GM10847 (cell line): ENCODE results near the gene PRPS1L1.

Experiments used
- POLR2A ChIP-seq: IDR thresholded peaks from 2 replicates; pipeline ENCODE4 v1.6.1; 2011; ENCODE audit not compliant: insufficient read length; ENCODE audit errors: extremely low read depth

PRPS1L1 gene

DNA sequence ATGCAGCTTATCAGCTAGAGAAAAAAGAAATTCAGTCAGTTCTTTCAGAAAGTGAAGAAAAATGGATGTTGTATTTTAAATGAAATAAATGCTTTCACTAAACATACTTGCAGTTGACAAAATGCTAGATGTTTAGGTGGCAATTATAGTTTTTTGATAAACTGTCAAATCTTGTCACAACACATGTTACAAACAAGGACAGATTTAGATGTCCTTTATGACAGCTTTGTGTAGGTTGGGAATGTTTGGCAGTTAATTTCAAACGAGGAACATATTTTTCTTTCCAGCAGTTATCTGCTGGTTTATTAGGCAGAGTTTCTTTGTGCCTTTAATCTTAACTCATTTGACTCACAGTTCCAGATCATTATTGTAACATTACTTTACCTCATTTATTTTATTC lies 3.1 kb upstream of the PRPS1L1 start:
- TF ChIP-seq POLR2A = no peak

DNA sequence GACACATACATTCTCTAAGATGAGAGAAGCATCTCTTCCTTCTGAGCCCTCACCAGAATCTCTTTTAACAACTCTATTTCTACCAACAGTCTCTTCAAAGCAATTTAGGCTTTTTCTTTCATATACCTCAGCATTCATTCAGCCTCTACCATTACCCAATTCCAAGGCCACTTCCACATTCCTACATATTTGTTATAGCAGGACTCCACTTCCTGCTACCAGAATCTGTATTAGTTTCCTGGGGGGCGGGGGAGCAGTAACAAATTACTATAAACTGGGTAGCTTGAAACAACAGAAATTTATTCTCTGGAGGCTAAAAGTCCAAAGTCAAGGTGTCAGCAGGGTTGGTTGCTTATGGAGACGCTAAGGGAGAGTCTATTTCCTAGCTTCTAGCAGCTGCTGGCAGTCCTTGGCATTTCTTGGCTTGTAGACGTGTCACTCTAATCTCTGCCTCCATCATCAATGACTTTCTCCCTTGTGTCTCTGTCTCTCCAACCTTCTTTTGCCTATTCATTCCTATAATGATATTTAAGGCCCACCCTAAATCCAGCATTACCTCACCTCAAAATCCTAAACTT lies 7.4 kb downstream of the PRPS1L1 start:
- TF ChIP-seq POLR2A = no peak

DNA sequence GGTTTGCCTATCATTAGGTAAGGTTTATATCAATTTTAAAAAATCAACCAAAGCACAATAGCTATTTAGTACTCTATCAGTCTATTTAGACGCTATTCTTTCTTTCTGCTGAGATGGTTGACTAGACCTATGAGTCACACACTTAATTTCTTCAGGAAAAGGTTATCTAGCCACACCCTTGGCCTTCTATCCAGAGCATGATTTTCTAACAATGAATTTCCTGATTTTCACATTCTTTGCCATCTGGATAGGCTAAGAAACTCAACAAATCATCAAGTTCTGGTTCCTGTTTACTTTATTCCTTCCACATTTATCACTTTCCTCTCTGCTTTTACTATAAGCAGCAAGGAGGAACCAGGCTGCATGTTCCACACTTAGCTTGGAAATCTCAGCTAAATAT lies 8.1 kb downstream of the PRPS1L1 start:
- no peak for TF ChIP-seq POLR2A

DNA sequence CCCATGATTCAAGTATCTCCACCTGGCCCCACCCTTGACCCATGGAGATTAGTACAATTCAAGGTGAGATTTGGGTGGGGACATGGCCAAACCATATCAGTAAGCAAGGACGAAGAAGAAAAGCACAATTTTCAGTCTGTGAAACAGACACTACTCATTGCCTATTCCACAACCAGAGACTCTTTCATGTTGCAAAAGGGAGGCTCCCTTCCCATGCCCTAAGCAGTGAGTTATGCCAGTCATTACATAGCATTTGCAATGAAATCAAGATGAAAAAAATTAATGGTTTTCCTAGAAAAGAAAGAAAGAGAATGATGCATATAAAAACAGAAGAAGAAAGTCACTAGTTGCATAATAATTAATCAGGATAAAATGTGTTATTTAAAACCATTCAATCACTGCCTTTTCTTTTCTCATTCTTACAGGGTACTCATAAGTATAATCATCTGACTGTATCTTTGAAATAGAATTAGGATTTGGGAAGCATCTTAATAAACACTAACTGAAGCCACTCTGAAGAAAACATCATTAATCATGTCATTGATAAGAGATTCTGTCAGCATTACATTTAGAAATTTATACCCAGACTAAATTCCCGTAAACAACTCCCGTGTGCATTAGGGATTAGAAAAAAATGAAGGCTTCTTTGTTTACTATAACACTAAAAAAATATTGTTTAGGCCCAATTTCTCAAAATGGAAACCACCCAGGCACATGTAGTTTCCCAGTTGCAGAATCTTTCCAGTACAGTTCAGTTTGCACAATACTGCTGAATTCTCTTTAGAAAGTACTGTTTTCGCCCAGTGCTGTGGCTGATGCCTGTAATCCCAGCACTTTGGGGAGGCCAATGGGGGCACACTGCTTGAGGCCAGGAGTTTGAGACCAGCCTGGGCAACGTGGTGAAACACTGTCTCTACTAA lies 9.1 kb downstream of the PRPS1L1 start:
- no peak for TF ChIP-seq POLR2A

DNA sequence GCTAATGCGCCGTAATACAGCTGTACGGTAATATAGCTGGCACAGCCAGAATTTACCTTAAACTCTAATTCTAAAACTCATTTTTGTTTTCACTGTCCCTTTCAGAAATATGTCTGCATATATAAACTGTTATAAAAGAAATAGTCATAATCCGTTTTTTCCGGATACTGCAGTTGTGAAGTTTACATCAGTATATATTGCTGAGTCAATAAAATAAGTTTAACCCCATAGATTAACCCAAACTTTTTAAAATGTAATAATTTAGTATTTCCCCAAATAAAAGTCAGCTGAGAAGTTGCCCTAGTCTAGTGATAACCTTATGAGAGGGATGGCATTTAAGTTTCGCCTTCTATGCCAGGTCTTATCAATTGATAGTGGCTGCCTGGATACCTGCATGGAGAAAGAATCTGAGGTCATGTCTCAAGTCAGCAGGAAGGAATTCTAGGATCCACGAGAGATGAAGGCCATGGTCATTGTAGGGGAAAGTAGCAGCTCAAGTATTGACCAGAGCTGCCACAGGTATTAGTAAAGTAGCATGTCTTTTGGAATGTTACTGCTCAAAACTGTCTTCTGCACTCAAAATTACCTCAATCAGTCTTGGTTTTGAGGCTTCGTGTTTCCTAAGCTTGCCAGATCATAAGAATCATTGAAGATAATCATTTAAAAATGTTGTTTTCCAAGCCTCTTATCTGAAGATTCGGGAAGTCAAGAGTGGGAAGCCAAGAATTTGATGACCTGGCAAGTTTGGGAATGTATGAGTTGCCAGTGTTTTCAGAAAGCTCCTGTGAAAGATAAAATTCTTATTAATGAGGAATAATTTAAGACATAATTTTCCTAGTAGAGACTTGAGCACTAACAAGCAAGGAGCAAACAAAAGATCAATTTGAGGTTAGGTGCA lies 10.8 kb downstream of the PRPS1L1 start:
- TF ChIP-seq POLR2A = no peak

DNA sequence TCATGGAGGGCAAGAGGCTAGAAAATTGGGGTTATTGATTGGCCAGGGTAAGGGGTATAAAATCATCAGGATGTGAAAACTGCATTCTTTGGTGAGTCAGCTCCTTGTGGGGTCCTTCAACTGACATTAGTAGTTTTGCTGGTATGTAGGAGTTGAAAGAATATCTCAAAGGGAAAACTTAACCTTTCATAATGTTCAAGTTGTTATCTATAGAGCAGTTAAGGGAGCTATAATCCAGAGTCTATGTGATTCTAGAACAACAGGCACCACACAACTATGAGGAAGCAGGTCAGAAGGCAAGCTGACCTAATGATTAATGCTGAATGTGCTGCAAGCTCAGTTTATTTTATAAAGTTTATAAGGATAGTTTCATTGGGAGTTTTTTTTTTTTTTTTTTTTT lies 13.7 kb downstream of the PRPS1L1 start:
- no peak for TF ChIP-seq POLR2A

DNA sequence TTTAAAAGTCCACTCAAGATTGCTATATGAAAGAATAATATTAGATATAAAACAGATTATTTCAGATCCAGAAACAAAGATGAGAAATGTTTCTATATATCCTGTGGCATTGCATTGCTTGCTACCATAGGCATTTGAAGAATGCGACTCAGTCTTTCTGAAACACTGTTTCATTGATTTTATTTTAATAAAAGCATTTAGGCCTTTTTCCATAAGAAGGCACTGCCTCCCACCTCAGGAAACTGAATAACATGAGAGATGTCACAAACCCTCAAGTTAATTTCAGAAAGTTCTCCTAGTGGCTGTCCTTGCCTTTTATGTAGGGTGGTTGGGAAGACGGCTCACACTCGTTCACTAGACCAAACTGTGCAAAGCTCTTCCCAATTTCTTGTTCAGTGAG lies 23.3 kb downstream of the PRPS1L1 start:
- TF ChIP-seq POLR2A = no peak

DNA sequence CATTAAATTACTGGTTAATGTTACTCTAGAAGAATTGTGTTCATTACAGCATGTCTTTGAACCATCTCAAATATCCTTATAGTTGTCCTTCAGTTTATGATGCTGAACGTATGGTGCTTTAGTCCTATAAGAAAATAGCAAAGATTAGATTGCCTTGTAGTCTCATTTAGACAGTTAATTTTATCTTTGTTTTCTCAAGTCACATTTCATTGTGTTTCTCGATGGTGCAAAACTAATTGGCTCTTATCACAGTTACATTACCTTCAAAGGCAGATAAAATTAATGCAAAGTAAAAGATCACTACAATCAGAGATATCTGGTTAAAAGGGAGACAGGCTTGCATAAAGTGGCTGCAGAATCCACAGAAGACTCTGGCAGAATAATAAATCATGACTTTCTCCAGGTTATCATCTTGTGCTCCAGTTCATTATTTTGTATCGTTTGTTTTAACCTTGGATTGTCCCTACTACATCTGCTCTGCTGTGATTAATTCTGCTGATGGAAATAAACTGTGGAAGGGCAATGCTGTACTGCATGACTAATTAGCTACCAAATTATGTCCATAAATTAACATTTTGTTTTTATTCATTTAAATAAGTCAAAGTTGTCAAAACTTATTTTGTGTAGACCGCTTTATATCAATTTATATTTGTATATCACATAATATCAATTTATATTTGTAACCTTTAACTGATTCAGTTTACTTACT lies 24.2 kb downstream of the PRPS1L1 start:
- TF ChIP-seq POLR2A = no peak

DNA sequence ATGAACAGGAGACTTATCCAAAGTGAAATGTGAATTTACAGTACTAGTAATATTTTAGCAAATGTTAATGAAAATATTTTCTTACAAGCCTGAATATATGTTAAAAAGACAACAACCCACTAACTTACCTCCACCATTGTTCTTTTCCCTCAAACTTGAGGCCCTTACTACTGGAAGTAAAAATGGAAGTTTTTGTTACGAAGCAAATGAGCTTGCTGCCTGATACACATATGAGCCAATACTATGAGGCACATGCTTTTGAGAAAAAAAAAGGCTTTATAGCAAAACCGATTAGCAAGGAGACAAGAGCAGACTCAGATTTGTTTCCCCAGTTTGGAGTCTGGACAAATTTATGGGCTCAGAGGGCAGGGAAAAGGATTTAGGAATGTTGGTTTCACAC lies 29.0 kb downstream of the PRPS1L1 start:
- TF ChIP-seq POLR2A = no peak

DNA sequence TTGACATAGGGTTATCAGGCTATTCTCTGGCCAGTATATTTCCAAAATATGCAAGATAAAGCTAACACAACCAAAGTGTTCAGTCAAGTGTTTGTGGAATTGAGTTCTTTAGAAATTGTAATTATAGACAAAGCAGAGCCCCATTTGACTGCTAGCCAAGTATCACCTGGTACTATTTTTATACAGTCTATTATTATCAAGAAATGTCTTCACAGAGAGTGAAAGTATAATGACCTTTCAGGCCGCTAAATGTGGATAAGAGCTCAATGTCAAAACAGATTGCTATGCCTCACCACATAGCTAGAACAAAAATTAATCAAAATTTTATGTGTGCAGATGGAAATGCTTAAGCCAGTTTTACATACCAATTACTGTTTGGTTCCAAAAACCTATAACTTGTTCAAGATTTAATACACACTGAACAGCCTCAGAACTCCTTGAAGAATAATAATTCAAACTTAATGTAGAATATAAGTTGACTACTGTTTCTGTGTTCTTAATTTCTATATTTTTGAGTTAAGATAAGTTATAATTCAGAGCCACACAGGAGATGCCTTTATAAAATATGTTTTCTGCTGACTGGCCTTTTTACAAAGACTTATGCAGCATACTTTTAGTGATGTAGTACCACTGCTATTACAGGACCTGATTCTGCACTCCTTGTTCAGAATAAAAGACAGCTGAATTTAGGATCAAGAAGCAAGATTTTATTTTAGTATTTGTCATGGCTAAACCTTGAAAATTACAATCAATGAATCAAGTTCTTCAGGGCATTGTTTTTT lies 31.0 kb downstream of the PRPS1L1 start:
- no peak for TF ChIP-seq POLR2A

DNA sequence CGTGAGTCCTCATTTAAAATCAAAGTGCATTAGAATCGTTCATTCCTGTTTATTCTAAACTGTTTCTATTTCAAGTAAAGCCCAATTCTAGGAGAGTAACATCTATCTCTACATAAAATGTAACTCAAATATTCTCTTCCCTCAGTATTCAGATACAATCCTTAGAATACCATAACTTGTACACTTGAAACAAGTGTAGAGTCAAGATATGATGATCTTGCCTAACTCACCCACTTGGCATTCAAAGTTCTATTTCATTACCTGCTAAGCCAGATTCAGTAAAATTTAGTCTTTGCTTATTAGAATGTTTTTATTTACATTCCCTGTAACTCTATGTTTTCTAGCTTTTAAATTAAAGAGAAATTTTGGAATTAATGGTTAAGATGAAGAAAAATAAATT lies 31.6 kb downstream of the PRPS1L1 start:
- no peak for TF ChIP-seq POLR2A

DNA sequence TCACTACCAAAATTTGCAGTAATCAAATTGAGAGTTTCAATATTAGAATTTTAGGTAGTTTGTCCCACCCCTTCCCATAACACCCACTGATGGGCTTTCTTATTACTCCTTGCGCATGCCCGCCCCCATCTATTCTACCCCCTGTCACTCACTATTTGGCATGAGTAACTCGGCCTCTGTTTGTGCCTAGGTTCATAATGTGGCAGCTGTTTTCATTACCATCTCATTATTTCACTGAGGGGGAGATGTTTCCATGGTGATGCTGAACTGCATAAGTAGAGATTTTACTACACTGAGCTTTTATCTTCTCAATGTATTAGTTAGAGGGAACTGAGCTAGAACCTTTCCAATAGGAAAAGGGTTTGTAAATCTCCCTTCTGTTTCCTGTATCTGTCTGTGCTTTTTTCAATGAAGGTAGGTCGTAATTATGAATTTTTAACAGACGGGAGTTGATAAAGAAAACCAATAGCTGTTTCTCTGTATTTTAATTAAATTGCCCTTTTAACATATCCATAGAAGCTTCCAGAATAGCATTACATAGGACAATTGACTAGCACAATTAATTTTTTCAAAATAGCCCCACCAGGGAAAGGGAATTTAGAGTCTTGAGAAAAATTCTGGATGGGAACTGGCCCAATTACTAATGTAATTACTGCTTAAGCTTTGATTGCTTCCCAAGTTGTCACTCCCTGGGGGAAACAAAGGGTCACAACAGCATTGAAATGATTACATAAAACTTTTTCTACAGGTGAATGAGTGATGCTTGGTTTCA lies 33.4 kb downstream of the PRPS1L1 start:
- TF ChIP-seq POLR2A = no peak

DNA sequence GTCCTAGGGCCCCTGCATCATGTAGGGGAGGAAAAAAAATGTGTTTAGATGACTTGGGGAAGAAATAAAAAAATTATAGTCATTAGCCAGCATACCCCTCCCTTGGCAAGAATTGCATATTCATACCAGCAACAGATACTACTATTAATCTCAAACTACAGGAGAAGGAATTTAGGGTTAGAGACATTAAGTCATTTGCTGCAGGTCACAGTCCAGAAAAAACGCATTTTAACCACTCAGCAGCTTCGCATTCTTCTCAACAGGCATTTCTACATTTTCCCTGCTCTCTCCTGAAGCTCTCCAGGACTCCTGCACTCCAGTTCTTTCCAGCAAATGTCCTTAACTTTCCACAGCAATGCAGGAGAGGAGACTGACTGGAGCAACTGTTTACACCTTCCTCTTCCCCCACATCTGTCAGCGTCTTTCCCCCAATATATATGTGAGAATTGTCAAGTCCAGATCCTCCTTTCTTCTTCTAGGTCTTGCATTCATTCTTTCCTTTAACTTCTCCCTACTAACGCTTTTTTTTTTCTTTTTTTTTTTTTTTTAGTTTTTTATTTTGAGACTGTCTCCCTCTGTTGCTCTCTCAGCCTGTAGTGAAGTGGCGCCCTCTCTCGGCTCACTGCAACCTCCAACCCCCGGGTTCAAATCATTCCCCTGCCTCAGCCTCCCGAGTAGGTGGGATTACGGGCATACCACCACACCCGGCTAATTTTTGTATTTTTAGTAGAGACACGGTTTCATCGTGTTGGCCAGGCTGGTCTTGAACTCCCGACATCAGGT lies 35.6 kb downstream of the PRPS1L1 start:
- TF ChIP-seq POLR2A = no peak

DNA sequence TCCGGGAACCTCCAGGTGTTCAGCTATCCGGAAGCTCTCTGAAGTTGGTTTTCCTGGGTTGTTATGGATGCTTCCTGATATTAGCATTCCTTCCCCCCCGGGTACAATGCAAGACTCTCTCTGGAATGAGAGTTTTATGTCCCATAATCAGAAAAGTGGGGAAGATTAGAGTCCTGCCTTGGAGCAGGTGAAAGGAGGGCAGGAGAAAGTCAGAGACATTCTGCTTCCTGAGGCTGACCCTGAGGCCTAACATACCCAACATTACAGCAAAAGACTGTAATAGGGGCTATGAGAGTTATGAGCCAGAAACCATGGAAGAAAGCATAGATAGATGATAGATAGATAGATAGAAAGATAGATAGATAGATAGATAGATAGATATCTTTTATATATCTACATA lies 36.9 kb downstream of the PRPS1L1 start:
- TF ChIP-seq POLR2A = no peak
